Stimulated activated CD8-positive, alpha-beta memory T cell treated with anti-CD3 and anti-CD28 coated beads, Interleukin-15, amount 100 ng/mL, for 1 hour (primary cell): Measurements from ENCODE around the gene YBX3.
A peak's percentile ranks its signal among the peaks of the same experiment; 100 is the strongest.

Source experiments
- DNase-seq: peaks from one replicate; pipeline ENCODE4 v3.0.0-alpha.2; 2020; ENCODE audit warnings: low read depth

The YBX3 gene

GRCh38 chr12:10721651-10722501 is 1.2 kb downstream of the YBX3 start:
- DNase-seq = peak; percentile 23

DNA sequence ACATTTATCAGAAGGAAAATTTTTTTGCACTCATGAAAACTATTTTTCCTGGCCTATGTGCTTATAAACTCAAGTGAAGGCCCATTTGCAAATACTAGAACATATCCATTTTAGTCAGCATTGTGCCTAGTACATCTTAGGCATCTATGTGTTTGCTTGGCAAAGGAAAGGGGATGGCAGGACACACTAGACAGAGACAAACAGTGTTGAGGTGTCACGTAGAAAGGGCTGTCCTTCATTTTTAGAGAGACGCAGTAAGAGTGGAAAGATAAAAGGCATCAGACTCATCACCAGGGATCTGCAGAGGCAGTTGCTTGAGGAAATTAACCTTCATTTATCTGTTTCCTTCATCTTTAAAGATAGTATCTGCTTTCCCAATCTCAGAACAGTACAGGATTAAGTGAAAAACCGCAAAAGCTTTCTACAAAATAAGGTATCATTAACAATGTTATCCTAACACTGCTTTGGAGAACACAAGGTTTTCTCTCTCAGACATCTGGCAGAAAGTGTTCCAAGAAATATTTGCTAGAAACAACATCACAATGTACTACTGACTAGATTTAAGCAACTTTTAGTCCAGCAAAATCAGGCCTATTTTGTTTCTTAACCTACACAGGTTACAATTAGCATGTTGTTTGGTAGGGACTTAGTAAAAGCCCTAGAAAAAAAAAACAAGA is 2.0 kb downstream of the YBX3 start:
- DNase-seq = no peak

DNA sequence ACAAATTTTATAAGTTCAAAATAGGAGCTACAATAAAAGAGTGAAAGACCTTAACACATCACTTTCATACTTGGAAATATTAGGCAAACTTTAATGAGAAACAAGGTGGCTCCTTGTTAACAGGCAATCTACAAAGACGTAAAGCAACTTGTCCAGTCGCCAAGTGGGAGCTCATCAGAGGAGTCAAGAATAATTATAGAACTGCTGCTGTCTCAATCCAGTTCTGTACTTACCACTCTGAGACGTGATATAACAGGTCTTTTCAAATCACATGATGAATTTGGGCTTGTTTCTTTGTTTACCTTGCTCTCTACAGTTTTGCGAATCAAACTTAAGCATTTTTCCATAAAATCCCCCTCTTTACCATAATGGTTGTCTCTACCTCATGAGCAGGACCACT is 3.6 kb downstream of the YBX3 start:
- no peak for DNase-seq

- no peak for DNase-seq
These were observed 4.8 kb downstream of the YBX3 start for GRCh38 chr12:10718279-10718821.

GRCh38 chr12:10717410-10717809 is 5.7 kb downstream of the YBX3 start:
- no peak for DNase-seq

- no peak for DNase-seq
These were observed 6.3 kb downstream of the YBX3 start for GRCh38 chr12:10716704-10717315.

DNA sequence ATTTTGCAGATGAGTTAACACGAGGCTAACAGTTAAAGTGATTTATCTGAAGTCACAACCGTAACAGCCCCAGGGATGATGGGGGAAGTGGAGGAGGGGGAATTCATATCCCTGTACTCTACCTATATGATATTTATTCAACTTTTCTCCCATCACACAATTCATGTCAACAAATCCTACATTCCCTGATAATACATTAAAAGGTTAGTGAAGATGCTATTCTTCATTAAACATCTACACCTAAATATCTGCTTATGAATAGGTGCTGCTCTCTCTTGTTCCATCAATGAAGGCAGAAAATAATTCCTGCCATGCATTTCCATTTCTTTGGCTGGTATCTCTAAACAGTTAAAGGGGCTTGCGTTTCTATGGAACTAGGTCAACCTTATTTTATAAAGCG is 6.8 kb downstream of the YBX3 start:
- no peak for DNase-seq

GRCh38 chr12:10715491-10715890 is 7.6 kb downstream of the YBX3 start:
- no peak for DNase-seq

DNA sequence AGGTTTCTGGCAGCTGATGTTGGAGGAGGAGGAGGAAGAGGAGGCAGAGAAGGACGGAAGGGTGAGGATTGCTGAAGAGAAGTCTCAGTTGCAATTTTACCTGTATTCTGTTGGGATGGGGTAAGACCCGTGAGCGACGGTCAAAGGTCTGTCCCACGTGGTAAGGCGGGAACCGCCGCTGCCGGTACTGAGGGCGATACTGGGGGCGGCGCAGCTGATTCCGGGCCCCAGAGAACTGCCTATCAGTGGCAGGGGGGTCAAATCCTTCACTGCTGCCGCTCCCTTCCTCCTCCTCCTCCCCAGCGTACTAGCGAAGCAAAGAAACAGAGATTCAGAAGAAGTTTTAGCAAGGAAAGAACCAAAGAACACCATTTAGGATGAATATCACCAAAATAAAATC is 13.3 kb downstream of the YBX3 start:
- no peak for DNase-seq

GRCh38 chr12:10708862-10709261 is 14.3 kb downstream of the YBX3 start:
- DNase-seq = no peak

DNA sequence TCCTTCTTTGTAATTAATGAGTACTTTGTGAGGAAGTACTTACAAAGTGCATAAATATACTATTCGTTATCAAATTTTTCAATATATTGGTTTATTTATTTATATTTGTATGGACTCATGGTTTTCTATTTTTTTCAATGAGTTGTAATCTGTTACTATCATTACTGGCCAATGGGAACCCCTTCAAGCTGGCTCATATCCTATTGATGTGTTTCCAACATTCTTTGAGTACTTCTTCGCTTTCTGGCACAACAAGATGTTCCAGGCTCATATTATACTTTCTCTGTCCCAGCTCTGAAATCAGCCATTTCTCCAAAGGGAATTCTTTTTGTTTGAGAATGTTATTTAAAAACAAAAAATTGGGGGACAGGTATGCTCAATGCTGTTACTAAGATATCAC is 17.5 kb downstream of the YBX3 start:
- no peak for DNase-seq

DNA sequence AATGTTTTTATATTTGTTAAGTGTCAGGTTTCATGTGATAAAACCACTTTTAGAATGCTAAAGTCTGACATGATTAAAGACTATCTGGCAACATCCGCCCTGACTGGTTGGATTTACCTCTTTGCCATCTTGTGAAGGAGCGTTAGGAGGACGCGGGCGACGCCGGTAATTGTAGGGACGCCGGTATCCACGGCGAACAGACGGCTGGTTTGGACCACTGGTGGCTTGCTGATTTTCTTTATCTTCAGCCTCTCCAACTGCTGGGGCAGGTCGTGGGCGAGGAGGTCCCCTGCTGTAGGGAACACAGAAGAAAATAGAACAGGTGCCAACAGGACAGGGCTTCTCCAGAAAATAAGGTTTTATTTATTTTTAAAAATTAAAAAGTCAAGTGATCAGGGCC is 21.3 kb downstream of the YBX3 start:
- no peak for DNase-seq

DNA sequence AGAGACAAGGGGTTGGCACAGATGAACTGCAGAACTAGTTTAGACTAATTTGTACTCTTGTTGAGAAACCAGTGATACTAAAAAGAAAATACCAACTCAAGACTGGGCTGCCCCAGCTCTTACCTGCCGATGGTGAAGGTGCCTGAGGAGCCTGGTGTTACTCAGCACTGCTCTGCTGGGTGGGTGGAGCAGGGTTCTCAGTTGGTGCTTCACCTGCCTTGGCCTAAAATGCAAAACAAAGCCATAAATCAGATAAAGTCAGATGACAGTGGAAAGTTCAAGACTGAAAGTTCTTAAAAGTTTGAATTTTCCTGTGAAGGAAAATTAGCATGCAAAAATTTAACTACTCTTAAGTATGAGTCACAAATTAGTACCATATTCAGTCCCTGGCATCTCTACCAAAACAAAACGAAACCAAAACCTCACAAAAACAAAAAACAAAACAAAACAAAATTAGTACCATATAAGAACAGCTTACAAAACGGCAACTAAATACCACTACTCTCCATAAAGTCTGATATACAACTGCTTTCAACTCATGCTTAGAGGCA is 21.9 kb downstream of the YBX3 start:
- DNase-seq = no peak

DNA sequence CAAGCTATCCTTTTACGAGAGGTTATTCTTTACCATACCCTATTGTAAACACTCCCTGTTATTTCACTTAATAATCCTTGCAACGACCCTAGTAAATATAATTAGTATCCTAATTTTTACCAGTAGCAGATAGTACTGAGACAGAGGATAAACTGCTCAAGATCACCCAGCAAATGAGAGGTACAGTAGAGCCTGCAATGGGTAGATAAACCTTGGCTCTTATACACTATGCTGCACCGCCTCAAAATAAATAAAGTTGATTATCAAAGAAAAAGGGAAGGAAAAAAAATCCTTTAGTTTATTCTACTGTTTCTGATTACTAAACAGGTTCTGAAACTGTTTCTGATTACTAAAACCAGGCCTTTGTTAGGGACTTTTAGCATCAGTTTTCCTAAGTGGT is 22.5 kb downstream of the YBX3 start:
- no peak for DNase-seq

- DNase-seq = no peak
These were observed 25.3 kb downstream of the YBX3 start for GRCh38 chr12:10697862-10698261.

GRCh38 chr12:10697156-10697555 is 26.0 kb downstream of the YBX3 start:
- no peak for DNase-seq

DNA sequence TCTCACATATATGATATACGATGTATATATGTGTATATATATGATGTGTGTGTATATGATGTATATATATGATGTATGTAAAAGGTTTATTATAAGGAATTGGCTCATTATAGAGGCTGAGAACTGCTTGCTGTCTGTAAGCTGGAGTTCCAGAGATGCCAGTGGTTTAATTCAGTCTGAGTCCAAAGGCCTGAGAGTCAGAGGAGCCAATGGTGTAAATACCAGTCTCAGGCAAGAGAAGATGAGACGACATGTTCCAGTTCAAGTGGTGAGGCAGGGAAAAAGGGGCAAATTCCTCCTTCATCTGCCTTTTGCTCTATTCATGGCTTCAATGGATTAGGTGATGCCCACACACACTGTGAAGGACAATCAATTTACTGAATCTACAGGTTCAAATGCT is 32.2 kb downstream of the YBX3 start:
- no peak for DNase-seq

DNA sequence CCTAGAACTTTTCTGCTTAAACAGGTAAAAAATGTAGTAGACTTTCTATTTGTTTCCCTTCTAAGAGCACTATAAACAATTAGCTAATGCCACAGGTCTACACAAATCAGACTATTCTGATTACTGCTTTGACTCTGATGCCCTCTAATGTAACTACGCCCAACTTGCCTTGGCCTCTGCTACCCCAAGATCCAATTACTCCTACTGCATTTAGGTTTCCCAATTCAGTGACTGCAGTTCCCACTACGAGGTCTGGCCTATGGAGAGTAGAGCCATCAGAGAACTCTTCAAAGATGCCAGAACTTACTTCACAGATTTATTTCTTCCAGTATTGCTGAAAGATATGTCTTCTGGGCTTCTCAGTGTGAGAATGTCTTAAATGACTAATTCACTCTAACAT is 34.0 kb downstream of the YBX3 start:
- DNase-seq = no peak

DNA sequence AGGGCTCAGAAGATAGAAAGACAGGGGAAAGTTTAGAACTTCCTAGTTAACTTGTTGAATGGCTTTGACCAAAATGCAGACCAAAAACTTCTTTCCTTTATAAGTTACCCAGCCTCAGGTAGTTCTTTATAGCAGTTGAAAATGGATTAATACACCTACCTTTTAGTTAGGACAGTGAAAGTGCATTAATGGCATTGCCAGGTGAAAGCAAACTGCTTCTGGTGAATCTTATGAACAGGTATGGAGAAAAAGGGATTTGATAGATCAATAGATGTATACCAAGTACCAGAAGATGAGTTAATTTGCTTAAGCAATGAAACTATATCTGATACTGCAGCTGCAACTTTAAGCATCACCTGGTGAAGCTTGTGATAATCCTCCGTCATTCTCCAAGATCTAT is 35.1 kb downstream of the YBX3 start:
- DNase-seq = no peak

GRCh38 chr12:10673659-10674384 is 49.3 kb downstream of the YBX3 start, which contains the start of gene STYK1:
TSS of gene STYK1 (minus strand) at chr12:10674052. CDS start at chr12:10634618, 39,434 bp downstream.
- peak; percentile 67 for DNase-seq

GRCh38 chr12:10672231-10672868 is 50.8 kb downstream of the YBX3 start:
- no peak for DNase-seq
